Amniotic stem cell (primary cell): Measurements from ENCODE around the gene HOXB3.

Source experiments
- DNase-seq: peaks from one replicate; lab custom pipeline; 2025; lab: John Stamatoyannopoulos, UW

Gene HOXB3

DNA sequence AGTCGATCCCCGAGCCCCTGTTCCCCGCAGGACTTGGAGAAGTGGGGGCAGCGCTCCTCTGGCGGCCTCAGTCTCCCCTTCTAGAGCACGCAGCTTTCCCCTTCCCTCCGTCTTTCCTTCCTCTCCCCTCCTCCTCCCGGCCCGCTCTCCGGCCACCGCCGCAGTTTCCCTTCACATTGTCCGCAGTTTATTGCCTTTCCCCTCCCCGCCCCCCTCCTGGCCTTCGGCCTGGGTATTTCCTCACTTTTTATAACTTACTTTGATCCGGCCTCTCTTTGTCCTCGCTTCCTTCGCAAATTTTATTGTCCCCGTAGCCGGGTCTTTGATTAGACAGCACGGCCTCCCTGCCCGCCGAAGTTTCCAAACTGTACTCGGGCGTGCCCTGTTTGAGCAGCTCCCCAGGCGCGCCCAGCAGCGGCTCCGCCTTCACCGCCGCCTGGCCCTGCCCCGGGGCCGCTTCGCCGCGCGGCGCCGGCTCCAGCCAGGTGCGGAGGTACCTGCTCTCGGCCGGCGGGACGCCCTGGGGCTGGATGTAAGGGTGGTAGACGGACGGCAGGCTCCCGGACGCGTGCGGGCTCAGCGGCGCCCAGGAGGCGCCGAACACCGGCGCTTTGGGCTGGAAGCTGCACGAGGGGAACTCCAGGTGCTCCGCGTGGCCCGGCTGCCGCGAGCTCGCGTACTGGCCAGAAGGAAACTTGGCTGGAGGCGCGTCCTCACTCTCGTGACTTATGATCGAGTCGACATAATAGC, 35.6 kb upstream of the HOXB3 start:
- no peak for DNase-seq

DNA sequence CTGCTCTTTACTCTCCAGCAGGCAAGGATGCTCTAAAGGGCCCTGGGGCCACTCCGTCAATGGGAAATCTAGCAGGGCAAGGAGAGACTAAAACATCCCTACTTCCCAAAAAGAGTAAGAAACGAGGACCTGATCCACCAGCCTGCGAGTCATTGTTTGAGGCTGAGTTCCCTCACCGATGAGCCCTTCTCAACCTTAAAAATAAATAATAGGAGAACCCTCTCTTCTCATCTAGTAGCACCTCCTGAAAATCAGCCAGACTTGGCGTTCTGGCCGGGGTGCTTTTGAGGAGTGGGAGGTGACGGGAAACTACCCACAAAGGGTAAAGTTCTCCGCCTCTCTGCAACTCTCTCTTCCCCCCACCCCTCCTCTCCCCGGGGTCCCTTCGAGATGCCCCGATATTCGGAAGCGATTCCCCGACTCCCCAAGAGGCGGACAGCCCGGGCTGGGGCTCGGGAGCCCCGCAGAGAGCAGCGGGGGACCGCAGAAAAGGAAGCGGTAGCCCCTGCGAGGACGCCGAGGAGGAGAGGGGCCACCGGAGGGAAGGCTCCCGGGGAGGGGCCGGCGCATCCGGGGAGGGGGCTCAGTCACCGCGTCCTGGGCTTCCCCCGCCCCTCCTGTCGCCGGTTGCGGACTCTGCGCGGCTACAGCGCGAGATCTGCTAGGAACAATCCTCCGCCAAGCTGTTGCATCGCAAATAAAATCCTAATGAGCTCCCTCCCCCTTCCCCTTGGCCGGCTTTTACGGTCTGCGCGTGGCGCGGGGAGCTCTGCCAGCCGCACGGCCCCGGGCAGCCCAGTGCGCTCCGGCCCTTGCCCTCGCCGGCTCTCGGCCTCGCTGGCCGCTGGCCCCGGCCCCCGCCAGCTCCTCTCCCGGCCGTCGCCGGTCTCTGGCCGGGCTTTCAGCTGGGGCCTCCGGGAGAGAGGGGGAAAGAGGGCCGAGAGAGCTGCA, 34.8 kb upstream of the HOXB3 start:
- no peak for DNase-seq

DNA sequence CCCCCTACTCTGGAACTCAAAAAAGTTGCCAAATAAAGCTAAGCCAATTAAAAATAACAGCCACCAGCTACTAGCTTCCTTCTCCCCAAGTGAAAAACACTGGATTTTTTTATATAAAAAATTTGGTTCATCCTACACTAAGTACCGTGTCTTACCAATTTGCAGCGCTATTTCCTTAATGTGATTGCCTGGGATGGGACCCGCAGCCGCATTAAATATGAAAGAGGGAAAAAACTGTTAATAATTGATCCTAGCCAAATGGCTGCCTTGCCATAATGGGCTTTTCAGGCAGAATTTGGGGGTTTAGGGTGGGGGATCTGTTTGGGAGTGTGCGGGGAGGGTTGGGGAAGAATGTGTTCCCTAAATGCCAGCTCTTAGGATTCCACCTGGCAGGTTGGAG, 34.1 kb upstream of the HOXB3 start:
- DNase-seq, result no peak

DNA sequence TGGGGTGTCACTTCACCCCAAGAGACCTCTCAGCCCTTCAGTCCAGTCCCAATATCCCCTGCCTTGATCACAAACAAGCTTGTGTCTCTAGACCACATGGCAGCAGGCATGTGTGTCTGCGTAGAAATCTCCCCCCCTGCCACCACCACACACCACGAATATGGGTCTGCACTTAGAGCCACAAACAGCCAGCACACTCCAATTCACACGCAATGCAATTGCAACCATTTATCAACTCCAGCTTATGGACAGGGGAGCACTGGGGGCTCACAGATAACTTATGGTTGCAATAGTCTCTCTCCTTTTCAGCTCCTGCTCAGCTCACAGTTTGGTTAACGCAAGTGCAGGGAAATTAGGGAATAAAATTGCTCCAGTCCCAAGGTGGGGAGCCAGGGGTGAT, 33.5 kb upstream of the HOXB3 start:
- DNase-seq, result no peak

DNA sequence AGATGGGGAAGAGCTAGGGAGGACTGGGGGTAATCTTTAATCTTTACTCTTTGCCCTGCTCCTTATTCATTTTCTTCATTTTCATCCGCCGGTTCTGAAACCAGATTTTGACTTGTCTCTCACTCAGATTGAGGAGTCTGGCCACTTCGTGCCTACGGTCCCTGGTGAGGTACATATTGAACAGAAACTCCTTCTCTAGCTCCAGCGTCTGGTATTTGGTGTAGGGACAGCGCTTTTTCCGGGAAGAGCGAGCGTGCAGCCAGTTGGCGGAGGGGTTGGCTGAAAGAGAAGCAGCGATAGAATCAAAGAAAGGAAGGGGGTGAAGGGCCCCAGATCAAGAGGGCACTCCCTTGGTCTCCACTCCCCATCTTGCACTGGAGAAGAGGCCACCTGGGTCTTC, 32.8 kb upstream of the HOXB3 start:
- DNase-seq, result no peak

DNA sequence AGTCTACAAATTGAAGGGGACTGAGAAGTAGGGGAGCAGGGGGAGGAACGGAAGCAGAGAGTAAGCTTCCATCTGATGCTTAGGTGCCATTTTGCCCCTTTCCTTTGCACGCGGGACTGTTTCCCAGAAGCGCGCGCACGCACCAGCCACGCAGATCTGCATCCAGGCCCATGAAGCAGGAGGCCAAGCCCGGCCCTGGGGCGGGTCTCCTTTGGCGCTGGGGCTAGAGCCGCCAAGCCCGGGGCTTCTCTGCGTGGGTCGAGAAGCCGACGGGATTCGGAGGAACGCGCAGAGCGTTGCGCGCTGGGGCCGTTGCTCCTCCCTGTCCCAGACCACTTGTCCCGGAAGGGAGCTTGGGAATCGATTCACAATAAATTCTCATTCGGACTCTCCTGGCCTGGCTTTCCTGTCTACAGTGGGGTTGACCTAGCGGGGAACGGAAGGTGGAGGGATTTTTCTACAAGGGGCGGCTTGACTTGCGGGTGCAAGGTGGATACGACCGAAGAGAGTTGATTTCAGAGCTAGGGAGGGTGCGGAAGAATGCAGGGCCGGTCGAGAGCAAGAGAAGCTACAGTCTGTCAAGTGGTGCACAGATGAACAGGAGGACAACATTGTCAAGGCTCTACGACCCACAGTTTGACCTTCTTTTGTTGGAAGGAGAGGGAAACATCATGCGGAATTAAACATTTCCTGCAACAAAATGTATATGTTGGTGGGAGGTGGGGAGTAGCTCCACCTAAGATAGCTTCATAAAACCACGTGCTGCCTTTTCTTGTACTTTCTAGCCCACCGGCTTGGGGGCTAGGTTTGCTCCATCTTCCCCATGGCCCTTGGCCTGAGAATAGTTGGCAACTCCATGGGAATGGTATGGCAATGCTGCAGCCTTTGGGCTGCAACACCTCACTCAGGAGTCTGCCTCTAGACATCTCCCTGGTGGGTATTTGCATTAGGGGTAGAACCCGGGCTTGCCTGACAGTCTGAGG, 31.7 kb upstream of the HOXB3 start:
- DNase-seq, result no peak

DNA sequence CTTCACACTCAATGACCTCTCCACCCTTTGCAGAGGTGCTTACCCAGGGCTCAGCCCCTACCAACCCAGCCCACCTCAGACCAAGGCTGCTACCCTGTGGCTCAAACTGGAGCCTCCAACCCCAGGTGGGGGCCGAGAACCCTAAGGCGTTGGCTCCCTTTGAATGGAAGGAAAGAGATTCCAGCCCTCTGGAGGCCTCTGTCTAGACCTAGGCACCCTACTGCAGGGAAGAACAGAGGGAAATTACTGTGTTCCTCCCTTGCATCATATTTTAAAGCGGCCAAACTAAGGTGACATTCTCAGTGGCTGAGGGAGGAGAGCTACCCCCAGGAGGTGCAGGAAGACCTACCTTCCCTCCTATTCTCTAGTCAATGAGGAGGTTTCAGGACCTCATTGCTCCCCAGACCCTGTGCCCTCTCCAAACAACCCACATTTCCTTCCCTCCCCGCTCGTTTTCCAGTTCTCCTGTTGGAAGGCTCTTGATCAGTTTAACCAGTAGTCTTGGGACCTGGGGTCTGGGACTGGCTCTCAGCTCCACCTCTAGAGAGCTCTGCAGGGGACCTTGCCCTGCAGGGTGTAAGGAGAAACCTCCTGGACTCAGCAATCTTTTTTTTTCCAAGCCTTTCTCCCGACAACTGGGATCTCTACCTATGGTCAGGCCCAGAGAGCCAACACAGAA, 30.6 kb upstream of the HOXB3 start:
- DNase-seq, result no peak

DNA sequence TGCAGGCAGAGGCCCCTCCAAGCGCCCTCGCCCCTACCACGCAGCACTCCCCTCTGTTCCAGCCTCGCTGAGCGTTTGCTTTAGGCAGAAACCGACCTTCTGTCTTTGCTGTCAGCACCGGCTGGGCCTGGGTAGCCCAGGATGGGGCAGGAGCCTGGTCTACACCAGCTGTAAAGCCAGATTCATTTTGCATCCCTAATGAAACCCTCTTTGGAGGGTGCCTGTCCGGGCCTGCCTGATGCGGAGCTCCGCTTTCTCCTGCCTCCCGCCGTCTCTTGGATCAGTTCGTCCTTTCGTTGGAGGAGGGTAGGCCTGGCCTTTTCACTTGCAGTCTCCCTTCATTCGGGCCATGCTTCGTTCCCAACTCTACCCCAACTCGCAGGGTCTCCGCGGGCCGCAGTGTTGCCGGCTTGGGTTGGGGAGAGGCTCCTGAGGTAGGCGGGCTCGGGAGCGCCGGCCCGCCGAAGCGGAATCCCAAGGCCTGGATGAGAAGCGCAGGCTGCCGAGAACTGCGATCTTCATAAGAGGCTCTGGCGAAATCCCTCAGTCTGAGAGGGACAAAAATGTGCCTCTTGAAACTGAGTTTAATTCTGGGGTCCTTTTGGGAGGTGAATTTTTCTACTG, 29.9 kb upstream of the HOXB3 start:
- no peak for DNase-seq

DNA sequence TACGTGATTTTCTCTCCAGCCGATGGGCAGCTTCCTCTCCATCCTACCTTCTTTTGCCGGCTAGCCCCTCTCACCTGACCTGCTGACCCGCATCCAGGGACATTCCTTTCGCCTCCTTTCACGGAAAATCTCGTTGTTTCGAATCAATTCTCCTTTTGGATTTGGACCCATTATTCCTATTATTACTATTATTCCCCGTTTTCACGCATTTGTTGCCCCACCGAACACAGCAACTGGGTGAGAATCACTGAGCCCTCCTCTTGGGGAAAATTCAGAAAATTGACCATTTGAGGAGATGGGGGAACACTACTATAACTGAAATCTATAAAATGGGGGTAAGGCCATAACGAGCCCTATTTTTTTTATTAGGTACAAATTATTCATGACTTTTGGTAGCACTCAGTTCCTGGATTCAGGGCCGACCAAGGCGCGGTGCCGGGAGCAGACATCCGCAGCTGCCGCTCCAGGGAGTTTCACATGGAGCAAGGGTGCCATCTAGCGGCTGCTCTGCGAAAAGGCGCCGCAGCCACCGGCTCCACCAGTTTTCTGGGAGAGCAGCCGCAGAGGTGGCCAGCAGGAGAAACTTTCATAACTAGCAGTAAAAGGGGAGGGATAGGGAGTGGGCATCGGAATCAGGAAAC, 28.3 kb upstream of the HOXB3 start:
- peak; percentile 12 for DNase-seq

DNA sequence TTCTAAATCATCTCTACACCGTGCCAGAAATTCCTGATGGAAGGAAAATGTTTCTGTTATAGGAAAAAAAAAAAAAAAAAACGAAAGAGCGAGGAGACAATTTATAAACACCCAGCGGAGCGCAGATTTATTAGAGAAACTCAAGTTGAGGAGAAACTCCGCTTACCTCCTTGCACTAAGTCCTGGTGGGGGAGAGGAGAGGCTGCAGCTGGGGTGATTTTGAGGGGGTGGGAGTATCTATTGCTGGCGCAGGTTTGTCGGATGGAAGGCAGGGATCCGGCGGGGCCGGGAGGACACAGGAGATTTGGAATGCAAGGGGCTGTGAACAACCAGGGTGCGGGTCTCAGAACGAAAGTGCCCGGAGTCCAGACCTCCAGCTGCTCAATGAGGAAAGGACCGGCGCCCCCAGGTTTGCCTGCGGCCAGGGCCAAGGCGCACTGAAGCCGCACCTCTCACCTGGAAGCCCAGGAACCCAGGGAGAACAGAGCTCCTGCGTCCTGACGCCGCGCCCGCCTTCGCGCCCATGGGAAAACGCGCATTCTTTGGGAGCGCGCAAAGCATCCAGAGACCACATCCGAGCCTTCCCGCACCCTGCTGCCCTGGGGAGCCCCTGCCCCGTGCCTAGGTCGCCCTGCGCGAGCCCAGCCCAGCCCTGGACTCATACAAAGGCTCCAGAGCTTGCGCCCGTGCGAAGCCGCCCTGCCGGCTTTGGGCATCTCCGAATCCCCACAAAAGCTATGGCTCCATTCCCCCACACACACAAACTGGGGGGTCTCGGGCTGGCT, 27.6 kb upstream of the HOXB3 start:
- no peak for DNase-seq

DNA sequence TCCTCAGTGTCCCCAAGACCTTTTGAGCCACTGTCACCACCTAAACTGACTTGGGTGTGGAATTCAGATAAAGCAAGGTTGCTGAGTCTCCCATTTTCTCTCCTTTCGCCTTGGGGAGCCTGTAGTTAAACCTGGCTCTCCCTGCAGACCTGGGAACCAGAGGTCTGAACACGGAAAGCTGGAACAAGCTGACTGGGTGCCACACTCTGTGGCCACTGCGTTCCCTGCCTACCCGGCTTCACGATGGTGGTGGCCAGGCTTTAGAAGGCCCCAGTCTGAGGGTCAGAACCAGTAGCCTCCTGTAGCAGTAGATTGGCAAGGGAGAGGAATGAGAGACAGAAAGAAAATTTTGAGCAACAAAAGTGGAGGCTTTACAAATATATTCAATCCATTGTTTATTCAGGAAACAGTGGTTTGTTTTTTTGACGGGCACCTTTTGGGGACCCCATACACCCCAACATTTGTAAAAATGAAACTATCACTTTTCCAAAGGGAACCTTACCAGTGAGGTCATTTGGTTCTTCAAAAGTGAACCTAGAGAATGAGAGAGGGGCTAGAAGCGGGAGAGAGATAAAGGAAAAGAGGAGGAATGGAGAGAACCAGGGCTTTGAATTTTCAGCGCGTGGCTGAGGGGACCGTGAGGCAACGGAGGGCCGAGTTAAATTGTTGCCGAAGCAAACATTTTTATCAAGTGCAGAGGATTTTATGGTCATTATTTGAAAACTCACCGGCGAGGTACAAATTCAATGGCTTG, 26.9 kb upstream of the HOXB3 start:
- no peak for DNase-seq

DNA sequence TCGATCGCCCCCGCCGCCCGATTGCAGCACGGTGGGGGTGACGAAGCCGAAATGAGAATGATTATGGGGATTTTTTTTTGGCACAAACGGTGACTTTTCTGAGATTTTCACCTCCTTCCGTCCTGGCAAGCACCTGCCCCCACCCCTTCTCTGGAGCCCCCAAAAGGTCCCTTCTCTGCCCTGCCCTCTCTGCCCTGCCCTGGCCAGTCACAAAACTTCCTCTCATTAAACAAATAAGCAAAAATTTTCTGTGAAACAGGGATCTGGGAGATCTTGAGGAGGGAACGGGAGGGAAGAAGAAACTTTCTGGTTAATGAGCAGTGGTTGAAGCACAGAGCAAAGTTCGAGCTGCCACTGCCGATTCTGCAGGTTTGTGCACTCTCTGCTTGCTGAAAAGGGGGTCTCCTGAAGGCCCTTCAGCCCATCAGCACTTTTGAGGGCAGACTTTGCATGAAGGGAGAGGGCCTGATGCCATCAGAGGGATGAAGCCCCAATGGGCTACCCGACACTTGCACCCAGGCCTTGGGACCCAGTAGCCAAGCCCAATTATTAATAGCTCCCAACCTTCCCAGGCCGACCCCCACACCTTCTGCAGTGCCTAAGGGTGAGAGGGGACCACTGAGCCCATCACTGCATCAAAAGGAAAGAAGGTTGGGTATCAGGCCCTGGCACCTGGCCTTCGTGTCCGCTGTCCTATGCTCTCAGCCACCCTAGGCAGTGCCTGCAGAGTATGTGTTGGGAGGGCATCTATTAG, 26.1 kb upstream of the HOXB3 start:
- DNase-seq, result no peak

DNA sequence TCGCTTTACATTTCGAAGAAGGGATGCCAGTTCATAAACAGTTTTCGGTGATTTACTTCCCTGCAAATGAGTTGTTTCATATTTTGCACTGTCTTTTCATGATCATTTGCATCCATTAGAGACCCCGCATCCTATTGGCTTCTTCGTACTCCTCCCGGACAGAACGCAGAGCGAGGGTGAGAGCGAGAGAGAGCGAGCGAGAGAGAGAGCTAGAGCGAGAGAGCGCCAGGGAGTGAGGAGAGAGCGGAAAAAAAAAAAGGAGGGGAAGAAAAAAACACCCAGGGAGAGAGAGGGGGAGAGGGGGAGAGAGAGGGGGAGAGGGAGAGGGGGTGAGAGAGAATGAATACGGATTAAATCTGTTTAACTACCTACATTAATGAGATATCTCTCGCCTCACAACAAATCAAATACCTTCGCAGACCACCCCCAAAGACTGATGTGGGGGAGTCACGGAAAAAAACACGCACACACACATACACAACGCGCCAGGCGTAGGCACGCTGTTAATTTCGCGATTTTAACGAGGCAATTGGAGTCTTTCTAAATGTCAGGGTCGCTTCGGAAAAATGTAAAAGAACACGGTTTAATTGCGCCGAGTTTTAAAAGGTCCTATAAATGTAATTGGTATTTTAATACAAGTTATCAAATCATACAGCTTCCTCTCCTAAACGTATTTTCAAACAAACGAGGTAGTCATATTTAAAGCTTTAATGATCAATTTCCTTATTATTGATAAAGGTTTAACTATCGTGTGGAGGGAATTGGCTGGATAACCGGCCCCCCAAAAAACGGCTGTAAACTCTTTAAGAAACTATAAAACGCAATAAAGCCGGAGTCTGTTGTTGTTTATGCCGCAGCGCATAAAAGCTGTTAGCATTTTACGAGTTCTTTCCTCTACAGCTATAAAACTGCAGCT, 25.3 kb upstream of the HOXB3 start, which contains the start of gene HOXB8:
Gene HOXB8 (minus strand): TSS at position 246 of the 916 bp plus-strand sequence. CDS start 588 bp downstream, outside the sequence.
- DNase-seq, result no peak

DNA sequence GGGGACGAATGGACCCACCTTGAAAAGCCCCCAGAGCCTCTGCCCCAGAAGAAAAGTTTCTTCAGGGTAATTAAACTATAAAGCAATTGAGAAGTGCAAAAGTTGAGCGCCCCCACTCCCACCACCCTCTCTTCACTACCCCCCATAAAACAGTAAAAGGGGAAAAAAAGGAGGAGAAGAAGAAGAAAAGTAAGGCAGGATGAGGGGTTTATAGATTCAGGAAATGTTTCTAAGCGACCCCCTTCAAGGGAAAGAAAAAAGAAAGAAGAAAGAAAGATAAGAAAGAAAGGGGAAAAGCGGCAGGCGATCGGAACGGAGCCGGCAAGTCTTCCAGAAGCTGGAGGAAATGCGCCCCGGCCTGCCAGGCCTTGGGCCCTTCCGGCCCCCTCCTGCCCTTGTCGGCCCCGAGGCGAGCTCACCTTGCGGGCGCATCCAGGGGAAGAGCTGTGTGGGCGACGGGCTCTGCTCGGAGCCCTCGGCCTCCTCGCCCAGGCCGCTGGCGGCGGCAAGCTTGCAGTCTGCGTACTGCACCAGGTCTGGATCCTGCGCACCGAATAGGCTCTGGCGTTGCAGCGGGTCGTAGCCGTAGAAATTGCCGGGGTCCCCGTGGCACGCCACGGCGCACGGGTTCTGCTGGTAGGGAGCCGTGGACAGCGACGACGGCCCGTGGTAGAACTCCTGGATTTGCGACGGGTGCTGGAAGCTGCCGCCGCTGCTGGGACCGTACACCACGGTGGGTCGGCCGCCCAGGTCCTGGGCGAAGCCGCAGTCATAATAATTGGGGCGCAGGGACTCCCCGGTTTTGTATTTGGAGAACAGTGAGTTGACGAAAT, 24.0 kb upstream of the HOXB3 start:
- DNase-seq, result no peak

DNA sequence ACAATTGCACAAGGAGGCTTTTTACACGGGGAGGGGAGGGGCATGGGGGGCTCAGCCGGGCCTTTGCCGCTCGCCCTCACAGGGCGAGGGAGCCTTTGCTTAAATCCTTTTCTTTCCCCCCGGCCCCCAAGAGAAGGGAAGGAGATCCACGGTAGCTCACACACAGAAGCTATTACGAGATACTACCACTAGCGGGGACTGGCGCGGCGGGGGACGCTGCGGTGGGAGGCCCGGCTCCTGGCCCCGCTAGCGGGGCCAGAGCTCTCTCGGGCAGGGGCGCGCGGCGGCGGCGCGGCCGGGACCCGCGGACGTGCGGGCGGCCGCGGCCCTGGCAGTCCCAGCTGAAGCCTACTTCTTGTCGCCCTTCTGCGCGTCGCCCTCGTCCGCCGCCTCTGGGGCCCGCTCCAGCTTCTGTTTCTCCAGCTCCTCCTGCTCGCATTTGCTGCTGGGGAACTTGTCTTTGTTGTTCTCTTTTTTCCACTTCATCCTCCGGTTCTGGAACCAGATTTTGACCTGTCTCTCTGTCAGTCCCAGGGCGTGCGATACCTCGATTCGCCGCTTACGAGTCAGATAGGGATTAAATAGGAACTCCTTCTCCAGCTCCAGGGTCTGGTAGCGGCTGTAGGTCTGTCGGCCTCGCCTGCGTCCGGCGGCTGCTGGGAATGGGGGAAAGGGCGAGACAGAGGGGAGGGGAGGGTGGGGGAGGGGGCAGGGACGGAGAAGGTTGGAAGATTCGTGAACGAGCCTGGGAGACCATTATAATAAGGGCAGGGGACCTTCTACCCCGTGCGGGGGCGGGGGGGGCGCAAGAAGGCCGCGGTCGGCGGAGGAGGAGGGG, 23.0 kb upstream of the HOXB3 start:
- no peak for DNase-seq
